SU-DHL-6 (cell line): ENCODE measurements around the gene ABCD3.

Source experiments
- CTCF ChIP-seq: fragments of 200-600 bp; sonication (generic); IDR thresholded peaks from one replicate; pipeline ENCODE4 v1.5.1; 2017; ENCODE audit warnings: antibody characterized with exemption, mild to moderate bottlenecking, low read length, moderate library complexity; ENCODE audit not compliant: insufficient read depth, poor library complexity, severe bottlenecking
- EZH2phosphoT487 ChIP-seq: fragments of 200-600 bp; sonication (generic), shearing (Covaris generic); conservative IDR thresholded peaks from 2 replicates; pipeline ENCODE4 v1.6.1; 2018; ENCODE audit warnings: mild to moderate bottlenecking, antibody characterized with exemption, low read length, moderate library complexity, mixed read lengths

- no peak for TF ChIP-seq CTCF
- TF ChIP-seq EZH2phosphoT487: no peak
Measured at GRCh38 chr1:94553323-94553730, 135.1 kb downstream of the ABCD3 start.
